Uterus (tissue), 2 donors: ENCODE data around the gene PPP1R26.

Experiments used
- POLR2A ChIP-seq, 2 donors: fragments of 450-650 bp; IDR thresholded peaks; one replicate each; pipeline ENCODE4 v1.6.1; 2016; ENCODE audit warnings: antibody characterized with exemption in 2 of 2, mild to moderate bottlenecking in 1 of 2, moderate library complexity in 1 of 2
- TF ChIP-seq, protein P1 (sequence below), 4 experiments: fragments of 200-600 bp in 2 of 4; fragments of 450-650 bp in 2 of 4; sonication (generic) in 2 of 4; IDR thresholded peaks; one replicate each; pipeline ENCODE4 v1.5.1; 2016 to 2019; ENCODE audit warnings: antibody characterized with exemption in 4 of 4, mild to moderate bottlenecking in 2 of 4, moderate library complexity in 1 of 4

DNA sequence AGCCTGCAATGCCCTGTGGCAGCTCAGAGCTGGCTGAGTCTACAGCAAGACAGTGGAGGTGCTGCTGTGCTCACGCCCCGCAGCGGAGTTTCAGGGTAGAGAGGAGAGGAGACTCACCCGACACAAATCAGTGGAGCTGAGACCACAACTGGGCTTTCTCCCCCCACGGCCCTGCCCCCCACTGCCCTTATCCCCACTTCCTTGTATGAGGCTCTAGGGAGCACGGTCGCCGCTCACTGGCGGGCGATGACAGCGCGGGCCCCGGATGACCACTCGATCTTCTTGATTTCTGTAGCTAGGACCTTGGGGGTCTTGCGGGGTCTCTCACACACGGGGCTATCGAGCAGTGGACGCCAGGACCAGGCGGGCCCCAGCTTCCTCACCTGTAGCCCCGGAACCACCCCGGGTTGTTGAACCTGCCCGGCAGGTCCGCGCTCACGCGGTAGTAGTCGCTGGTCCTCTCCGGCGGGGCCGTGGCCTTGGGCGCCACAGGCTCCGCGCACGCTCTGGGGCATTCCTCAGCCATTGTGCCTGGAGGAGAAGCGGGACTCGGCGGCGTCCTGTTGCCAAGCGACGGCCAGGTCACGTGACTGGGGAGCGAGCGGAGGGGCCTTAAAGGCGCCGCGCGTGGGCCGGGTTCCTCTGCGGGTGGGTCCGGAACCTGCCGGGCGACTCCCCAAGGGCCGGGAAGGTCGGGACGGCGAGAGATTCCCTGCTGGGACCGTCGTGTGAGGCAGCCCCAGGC lies 19.9 kb downstream of the PPP1R26 start:
- TF ChIP-seq, protein P1, sequence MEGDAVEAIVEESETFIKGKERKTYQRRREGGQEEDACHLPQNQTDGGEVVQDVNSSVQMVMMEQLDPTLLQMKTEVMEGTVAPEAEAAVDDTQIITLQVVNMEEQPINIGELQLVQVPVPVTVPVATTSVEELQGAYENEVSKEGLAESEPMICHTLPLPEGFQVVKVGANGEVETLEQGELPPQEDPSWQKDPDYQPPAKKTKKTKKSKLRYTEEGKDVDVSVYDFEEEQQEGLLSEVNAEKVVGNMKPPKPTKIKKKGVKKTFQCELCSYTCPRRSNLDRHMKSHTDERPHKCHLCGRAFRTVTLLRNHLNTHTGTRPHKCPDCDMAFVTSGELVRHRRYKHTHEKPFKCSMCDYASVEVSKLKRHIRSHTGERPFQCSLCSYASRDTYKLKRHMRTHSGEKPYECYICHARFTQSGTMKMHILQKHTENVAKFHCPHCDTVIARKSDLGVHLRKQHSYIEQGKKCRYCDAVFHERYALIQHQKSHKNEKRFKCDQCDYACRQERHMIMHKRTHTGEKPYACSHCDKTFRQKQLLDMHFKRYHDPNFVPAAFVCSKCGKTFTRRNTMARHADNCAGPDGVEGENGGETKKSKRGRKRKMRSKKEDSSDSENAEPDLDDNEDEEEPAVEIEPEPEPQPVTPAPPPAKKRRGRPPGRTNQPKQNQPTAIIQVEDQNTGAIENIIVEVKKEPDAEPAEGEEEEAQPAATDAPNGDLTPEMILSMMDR (IDR thresholded peaks at IDR 0.05), result peak in 2 of 4 experiments; percentile 6 to 48
- TF ChIP-seq POLR2A (IDR thresholded peaks at IDR 0.05), result peak in 1 of 2 donors; percentile 8
